Stimulated activated CD4-positive, alpha-beta T cell treated with anti-CD3 and anti-CD28 coated beads, Interleukin-1b, Interleukin-23, amount 100 ng/mL, for 4 hours (primary cell): ENCODE data around the gene BFSP1.

ENCODE experiments used
- DNase-seq, 2 donors: peaks; one replicate each; pipeline ENCODE4 v3.0.0-alpha.2; 2020; ENCODE audit warnings: low read depth in 2 of 2

Gene BFSP1

DNA sequence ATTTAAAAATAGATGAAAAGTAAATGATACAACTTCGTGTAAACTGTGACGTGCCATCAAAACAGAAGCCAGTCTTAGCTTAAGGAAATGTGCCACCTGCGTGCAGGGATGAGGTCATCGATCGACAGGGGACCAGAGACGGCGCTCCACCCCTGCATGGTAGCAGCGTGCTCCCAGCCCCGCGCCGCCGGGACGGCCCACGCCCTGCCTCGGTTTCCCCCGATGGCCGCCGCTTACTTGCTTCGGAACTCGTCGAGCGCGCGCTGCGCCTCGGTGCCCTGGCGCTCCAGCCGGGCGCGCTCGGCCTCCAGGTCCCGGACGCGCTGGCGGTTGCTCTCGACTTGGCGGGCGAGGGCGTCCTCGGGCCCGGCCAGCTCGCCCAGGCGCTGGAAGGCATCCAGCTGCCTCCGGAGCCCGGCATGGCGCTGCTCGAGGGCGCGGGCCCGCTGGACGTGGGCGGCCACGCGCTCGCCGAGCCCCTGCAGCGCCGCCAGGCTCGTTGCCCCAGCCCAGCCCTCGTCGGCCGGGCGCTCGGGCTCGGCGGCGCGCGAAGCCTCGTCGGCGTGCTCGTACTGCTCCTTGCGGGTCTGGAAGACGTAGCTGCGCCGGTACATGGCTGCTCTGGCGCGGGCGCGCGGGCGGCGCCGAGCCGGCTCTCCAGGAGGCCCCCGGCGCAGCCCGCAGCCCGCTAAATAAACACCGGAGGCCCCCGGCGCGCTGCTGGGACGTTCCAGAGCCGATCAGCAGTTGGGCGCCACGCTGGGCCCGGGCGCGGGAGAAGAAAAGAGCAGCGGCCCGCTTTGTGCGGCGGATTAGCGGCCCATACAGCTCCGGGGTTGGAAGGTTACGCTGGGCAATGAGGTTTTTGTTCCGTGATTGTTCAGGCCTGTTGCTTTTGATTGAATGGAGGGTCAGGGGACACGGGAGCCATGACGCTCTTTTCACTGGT lies at the start of gene BFSP1:
TSS of gene BFSP1 (minus strand) at position 664 of the 949 bp plus-strand sequence. CDS start at position 614, 50 bp downstream.
- peak; percentile 25 to 34 for DNase-seq

- no peak for DNase-seq
These were observed 49.7 kb upstream of the BFSP1 start for GRCh38 chr20:17580895-17581294.

DNA sequence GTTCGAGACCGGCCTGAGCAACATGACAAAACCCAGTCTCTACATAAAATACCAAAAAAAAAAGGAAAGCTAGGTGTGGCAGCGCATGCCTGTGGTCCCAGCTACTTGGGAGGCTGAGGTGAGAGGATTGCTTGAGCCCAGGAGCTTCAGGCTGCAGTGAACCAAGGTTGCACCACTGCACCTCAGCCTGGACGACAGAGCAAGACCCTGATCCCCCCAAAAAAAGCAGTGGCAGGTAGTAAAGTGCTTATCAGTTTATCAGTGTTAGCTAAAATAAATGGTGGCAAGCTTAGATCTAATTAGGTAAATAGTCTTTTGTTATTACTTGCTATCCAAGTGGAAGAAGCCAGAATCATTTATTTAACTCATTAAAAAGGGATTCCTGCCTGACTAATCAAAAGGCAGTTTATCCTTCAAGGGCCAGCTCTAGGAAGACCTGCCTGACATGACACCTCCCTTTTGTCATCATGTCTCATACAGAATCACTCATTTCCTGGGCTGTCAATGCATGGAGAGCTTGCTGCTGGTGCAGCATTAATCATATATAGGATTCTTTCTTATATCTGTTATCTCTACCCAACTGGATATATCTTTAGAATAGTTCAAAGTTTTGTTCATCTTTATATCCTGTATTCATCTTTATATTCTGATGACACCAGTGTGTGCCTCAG lies 48.3 kb upstream of the BFSP1 start:
- no peak for DNase-seq

GRCh38 chr20:17576215-17576614 lies 45.0 kb upstream of the BFSP1 start:
- DNase-seq = no peak

- no peak for DNase-seq
These were observed 42.3 kb upstream of the BFSP1 start for GRCh38 chr20:17573463-17573862.

DNA sequence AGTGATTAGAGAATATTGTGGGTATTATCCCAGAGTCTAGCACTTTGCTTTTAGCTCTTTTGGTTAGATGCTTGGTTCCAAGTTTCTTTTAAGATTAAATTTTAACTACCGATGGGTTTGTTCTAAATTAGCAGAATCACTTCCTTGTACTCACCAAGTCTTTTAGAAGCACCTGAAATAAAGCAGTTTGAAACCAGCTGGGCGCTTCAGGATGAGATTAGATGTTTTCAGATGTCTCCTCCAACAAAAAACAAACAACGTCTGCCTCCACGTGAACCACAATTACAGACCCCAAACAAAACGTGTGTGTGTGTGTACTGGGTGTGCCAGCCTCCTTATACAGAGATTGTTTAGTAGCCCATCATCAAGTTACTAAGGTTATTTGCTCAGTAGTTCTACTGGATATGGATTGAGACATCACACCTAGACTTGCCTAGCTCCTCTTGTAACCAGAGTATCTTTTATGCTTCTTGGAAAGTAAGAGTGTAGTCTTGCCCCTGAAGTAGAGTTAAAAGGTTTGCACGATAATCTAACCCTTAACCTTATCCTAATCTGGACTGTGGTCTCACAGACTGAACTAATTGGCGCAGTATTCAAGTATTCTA lies 41.0 kb upstream of the BFSP1 start:
- DNase-seq = no peak

GRCh38 chr20:17571153-17571527 lies 40.0 kb upstream of the BFSP1 start:
- DNase-seq = no peak

DNA sequence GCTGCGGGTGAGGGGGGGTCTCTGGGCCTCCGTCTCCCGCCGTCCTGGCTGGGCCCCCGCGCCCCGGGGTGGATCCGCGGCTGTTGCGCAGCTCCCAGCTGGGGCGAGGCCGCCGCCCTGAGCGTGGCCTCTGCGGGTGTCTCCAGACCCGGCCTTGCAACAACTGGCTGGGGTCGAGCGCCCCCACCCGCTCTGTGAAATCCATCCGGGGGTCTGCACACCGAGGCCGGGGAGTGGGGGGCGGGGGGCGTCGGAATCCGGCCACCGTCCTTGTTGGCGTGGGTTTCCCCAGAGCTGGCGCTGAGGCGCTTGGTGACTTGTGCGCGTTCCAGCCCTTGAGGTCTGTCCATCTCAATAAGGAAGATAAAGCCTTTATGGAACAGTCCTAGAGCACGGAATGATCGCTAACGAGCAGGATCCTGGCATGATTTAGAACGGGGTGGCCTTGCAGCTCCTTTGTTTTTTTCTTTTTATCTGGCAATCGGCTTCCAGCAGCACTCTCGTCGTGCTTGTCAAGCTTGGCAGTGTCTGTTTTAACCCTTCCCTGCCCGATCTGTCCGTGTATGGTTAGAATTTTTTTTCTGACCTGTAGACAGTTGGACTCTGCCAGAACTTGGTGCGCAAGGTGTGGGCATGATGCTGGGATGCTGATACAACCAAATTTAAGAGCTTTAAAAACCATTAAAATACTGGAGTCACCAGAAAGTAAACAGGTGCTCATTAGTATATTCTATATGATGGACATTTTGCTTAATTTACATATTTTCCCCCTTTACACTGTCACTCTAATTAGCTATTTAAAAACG lies 39.4 kb upstream of the BFSP1 start:
- peak in 1 of 2 donors; percentile 19 for DNase-seq

DNA sequence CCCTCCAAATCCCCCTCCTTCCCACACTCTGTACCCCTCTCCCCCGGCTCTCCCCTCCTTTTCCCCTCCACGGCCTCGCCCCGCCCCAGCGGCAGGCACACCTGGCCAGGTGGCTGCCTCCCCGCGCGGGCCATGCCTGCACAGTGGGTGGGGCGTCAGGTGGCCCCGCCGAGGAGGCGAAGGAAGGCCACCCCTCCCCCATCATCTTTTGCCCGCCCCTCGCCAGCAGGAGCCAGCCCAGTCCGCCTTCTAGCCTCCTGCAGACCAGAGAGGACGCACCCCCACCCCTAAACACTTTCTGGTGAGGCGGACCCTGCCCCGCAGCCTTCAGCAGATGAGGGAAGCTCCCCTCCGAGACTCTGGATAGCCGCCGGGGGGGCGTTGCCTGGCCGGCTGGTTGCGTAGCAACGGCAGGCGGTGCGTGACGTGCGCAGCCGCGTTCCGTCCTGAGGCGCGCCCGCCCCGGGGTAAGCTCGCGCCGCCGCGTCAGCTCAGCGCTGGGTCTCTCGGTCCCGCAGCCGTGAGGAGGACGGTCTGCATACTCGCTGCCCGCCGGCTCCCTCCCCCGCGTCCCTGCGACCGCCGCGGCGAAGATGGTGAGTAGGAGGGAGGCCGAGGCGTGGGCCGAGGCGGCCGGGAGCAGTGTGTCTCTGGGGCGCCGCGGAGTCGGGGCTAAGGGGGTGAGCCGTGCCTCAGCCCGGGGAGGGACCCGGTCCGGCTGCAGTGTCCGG lies 38.6 kb upstream of the BFSP1 start, which contains the start of gene DSTN:
TSS of gene DSTN (plus strand) at position 460 of the 731 bp plus-strand sequence. CDS start at position 594, 134 bp downstream.
- peak; percentile 72 to 85 for DNase-seq

GRCh38 chr20:17568972-17569521 lies 37.9 kb upstream of the BFSP1 start:
- peak in 1 of 2 donors; percentile 6 for DNase-seq

DNA sequence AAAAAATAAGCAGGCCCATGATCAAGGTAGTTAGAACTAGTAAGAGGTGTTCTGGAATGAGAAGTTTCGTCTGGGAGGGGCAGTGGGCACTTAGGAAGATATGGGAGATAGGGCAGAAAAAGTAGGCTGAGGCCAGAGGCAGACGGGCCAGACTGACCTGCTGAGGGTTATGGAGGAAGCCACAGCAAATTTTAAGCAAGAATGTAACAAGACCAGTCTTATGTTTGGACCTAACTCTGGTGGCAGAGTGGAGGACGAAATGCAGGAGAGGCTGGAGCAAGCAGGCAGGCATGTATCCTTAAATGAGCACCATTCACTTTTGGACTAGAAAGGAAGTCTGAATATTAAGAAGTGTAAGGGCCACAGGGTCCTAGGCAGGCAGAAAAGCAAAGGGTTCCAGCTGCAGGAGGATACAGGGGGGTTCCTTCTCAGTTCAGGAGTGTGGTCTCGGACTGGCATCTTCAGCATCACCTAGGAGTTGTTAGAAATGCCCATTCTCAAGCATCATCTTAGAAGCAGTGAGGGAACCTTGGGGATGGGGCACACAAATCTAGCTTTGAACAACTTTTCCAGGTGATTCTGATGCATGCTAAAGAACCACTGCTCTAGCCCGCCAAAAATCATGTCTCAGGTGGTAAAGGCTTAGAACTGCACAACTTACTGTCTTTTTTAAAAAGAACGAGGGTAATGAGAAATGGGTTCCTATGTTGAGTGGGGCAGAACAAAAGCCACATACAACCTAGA lies 37.0 kb upstream of the BFSP1 start:
- DNase-seq = no peak

- DNase-seq = no peak
These were observed 35.2 kb upstream of the BFSP1 start for GRCh38 chr20:17566345-17566744.

GRCh38 chr20:17565169-17565845 lies 34.1 kb upstream of the BFSP1 start:
- DNase-seq = no peak

DNA sequence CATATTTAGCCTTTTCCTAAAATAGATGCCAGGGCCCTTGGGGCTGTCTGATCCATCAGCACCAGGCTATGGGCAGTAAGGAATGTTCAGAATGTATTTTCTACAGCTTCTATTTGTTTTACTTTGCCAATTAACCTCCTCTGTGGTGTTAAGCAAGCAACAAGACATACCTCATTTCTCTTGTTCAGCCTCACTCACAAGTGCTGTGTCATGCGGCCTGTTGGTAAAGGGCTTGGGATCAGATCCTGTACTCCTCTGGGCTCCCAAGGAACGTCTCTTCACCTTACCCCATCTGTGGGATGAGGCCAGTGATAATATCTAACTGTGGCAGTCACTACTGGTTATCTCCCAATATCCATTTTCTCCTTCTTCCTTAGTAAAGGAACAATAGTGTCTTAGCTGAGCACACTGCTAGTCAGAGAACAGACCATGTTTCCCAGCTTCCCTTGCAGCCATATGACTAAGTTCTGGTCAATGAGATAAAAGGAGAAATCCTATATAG lies 31.7 kb upstream of the BFSP1 start:
- no peak for DNase-seq

DNA sequence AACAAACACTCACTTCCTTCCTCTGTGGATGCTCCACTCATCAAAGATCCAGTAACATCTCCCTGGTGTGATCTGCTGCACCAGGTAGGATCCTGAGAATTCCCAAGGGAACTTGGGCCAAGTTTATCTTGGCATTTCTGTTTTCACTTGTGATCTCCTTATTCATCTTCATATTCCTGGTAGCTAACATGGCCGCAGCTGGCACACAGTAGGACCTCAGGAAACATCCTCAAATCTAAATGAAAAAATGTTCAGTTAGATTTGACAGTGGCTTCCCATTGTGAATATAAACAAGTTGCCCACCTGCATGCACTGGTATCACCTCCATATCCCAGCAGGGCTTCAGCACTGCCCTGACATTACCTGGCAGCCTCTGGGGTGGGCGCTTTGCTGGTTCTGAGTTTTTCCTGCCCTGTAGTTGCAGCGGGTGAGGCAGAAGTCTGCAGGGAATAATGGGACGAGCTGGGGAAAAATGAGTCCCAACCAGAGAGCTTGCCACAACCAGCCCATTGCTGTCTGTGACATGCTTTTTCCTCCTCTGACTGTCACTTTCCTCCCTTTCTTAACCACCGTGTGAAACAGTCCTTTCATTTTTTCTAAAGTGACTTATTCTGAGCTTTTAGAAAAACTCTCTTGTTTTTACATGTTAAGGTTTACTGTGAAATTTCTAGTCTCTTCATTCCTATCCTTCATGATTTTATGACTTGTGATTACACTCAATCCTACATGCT lies 29.3 kb upstream of the BFSP1 start:
- DNase-seq = no peak

- DNase-seq = no peak
These were observed 28.2 kb upstream of the BFSP1 start for GRCh38 chr20:17559338-17559737.

DNA sequence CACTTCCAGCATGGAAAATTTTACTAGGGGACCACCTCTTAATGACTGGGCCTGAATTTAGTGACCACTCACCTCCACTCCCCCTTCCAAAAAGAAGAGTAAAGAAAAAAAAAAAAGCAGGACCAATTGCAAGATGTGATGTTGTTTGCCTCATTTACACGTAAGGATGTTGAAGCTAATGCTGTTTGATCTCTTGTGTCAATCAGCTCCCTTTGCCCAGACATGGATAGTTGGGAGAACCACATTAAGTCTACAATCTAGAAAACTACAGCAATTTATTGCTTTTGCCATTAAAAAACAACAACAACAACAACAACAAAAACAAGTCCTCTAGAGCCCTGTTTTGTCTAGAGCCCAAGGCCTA lies 27.7 kb upstream of the BFSP1 start:
- DNase-seq = no peak

DNA sequence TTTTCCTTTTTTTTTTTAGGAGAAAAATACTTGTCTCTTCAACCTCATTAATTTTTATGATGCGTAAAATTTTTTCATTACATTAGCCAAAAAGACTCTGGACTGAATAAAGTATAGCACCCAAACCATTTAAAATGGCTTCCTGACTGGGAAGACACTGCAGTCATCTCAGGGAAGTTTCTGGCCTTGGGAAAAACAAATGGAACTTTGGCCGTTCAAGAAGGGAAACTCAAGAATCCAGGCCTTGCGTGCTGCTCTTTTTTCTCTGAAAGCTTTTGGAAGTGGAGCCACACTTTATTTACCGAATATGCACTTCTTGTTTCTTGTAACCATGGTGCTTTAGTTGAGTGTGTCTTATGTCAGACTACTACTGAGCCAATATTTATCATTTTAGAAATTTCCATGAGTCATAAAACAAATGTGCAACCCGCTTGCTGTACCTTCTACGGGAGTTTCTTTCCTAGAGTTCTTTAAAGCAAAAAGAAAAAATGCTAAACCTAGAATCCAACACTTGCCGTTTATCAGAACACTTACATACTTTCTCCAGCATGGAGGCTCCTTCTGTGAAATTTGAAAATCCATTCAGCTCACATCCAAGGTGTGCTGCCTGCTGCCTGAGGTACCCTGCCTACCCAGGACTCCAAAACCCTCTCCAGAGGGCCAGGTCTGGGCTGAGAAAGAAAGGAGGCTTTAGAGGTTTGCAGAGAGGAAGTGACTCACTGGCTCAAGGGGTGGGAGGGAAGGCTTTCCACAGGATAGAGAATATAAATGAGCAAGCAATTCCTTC lies 27.2 kb upstream of the BFSP1 start:
- no peak for DNase-seq
